Measurements from ENCODE around the gene PRR3. TPM values are rescaled to one million over a fixed set of nuclear protein-coding genes. Genes with fewer than 3 reads are reported as not detected.
"Not testable (repeated sequence)": the region's sequence is repeated elsewhere in the genome, so short reads cannot be mapped to it uniquely, and the experiment has no call there.

PRR3 gene
- total RNA-seq, 1 experiment from 2014 or later = 16.5 TPM

DNA sequence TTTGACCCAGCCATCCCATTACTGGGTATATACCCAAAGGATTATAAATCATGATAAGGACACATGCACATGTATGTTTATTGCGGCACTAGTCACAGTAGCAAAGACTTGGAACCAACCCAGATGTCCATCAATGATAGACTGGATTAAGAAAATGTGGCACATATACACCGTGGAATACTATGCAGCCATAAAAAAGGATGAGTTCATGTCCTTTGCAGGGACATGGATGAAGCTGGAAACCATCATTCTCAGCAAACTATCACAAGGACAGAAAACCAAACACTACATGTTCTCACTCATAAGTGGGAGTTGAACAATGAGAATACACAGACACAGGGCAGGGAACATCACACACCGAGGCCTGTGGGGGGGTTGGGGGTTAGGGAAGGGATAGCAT is 30.7 kb upstream of the PRR3 start:
- H3K27me3 ChIP-seq (ENCODE audit: control insufficient read depth, insufficient read depth, low read length); H3K36me3 ChIP-seq (ENCODE audit: control insufficient read depth, insufficient read depth, low read length); H3K4me1 ChIP-seq (ENCODE audit: control insufficient read depth, insufficient read depth, low read length); DNase-seq (ENCODE audit: low read depth, low spot score); in situ Hi-C loops (cut with HindIII; ENCODE audit: low pct_unique_long_range_greater_than_20kb, low sequenced_read_pairs); intact Hi-C loops (cut with micrococcal nuclease; ENCODE audit: unreplicated experiment); CTCF ChIA-PET; BruUV-seq (replicated peaks); H3K27ac ChIP-seq (ENCODE audit: low read length); H3K4me3 ChIP-seq (ENCODE audit: low read depth in 2 of 2, low read length in 2 of 2); ATAC-seq; H3K9me3 ChIP-seq (ENCODE audit: control insufficient read depth, insufficient read depth, low read depth, low read length): not testable (repeated sequence)
- POLR2A ChIA-PET = interaction anchor here (0.6 kb wide), 1 partner anchor 137 kb away, joined by 5 read pairs; no protein-coding TSS in a partner anchor

DNA sequence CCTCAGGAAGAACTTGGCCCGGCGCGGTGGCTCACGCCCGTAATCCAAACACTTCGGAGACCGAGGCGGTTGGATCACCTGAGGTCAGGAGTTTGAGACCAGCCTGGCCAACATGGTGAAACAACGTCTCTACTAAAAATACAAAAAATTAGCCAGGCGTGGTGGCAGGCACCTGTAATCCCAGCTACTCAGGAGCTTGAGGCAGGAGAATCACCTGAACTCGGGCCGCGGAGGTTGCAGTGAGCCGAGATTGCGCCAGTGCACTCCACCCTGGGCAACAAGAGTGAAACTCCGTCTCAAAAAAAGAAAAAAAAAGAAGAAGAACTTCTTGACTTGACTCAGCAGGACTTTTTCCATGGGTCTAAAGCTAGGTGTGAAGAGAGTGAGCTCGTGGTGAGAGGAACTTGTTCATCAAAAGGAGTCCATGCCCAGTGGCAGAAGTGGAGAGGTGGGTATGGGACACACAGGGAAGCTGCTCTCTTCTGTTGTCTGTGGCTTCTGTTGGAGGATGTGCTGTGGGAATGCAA is 27.7 kb upstream of the PRR3 start:
- intact Hi-C loops (cut with micrococcal nuclease; ENCODE audit: unreplicated experiment); in situ Hi-C loops (cut with HindIII; ENCODE audit: low pct_unique_long_range_greater_than_20kb, low sequenced_read_pairs); H3K27ac ChIP-seq (ENCODE audit: low read length); POLR2A ChIA-PET; H3K4me3 ChIP-seq (ENCODE audit: low read depth in 2 of 2, low read length in 2 of 2); DNase-seq (ENCODE audit: low read depth, low spot score); ATAC-seq; H3K36me3 ChIP-seq (ENCODE audit: control insufficient read depth, insufficient read depth, low read length); H3K27me3 ChIP-seq (ENCODE audit: control insufficient read depth, insufficient read depth, low read length); H3K9me3 ChIP-seq (ENCODE audit: control insufficient read depth, insufficient read depth, low read depth, low read length); BruUV-seq (replicated peaks); H3K4me1 ChIP-seq (ENCODE audit: control insufficient read depth, insufficient read depth, low read length): not testable (repeated sequence)
- CTCF ChIA-PET = interaction anchor here (0.7 kb wide), 1 partner anchor 76 kb away, joined by 3 read pairs; no protein-coding TSS in a partner anchor

DNA sequence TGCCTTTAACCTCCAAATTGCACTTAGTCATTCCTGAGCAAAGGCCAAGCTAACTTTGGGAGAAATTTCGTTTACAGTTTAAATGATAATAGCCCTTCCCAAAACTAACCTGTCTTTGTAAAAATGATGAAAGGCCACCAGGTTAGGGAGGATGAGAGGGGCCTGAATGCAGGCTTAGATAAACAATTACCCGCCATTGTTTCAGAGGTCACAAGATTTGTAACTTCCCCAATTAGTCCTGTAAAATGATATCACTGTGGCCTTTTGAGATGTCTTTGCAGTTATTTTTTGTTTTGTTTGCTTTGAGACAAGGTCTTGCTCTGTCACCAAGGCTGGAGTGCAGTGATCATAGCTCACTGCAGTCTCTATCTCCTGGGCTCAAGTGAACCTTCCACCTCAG is 27.1 kb upstream of the PRR3 start:
- BruUV-seq (replicated peaks) = no TSS peak
- intact Hi-C loops (cut with micrococcal nuclease; ENCODE audit: unreplicated experiment) (no loop called here), in situ Hi-C loops (cut with HindIII; ENCODE audit: low pct_unique_long_range_greater_than_20kb, low sequenced_read_pairs) (no loop called here)
- ChIA-PET POLR2A (no interaction called here), CTCF (interaction anchor here (0.7 to 0.8 kb wide), 2 partner anchors 15 to 77 kb away, joined by 3 read pairs; no protein-coding TSS in a partner anchor)
- no peaks in the 10 kb centered on the region for H3K4me1 ChIP-seq (ENCODE audit: control insufficient read depth, insufficient read depth, low read length)
- no peaks in the 10 kb centered on the region for H3K9me3 ChIP-seq (ENCODE audit: control insufficient read depth, insufficient read depth, low read depth, low read length)
- no peaks in the 10 kb centered on the region for H3K36me3 ChIP-seq (ENCODE audit: control insufficient read depth, insufficient read depth, low read length)
- no peak overlapping the region for H3K4me3 ChIP-seq (ENCODE audit: low read depth in 2 of 2, low read length in 2 of 2)
- ATAC-seq = no peak
- TF ChIP-seq, protein P1, sequence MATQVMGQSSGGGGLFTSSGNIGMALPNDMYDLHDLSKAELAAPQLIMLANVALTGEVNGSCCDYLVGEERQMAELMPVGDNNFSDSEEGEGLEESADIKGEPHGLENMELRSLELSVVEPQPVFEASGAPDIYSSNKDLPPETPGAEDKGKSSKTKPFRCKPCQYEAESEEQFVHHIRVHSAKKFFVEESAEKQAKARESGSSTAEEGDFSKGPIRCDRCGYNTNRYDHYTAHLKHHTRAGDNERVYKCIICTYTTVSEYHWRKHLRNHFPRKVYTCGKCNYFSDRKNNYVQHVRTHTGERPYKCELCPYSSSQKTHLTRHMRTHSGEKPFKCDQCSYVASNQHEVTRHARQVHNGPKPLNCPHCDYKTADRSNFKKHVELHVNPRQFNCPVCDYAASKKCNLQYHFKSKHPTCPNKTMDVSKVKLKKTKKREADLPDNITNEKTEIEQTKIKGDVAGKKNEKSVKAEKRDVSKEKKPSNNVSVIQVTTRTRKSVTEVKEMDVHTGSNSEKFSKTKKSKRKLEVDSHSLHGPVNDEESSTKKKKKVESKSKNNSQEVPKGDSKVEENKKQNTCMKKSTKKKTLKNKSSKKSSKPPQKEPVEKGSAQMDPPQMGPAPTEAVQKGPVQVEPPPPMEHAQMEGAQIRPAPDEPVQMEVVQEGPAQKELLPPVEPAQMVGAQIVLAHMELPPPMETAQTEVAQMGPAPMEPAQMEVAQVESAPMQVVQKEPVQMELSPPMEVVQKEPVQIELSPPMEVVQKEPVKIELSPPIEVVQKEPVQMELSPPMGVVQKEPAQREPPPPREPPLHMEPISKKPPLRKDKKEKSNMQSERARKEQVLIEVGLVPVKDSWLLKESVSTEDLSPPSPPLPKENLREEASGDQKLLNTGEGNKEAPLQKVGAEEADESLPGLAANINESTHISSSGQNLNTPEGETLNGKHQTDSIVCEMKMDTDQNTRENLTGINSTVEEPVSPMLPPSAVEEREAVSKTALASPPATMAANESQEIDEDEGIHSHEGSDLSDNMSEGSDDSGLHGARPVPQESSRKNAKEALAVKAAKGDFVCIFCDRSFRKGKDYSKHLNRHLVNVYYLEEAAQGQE (IDR thresholded peaks at IDR 0.05; ENCODE audit: insufficient read depth in 1 of 2, low read depth in 2 of 2, low read length in 1 of 2) = no peak
- TF ChIP-seq SIN3A (IDR thresholded peaks at IDR 0.05; ENCODE audit: borderline replicate concordance, insufficient read depth, low read depth, low read length) (no peak), TCF7L2 (IDR thresholded peaks at IDR 0.05; ENCODE audit: low read depth, low read length) (no peak), POLR2AphosphoS5 (IDR thresholded peaks at IDR 0.05; ENCODE audit: low read depth, low read length) (no peak)
- TF ChIP-seq, protein P2, sequence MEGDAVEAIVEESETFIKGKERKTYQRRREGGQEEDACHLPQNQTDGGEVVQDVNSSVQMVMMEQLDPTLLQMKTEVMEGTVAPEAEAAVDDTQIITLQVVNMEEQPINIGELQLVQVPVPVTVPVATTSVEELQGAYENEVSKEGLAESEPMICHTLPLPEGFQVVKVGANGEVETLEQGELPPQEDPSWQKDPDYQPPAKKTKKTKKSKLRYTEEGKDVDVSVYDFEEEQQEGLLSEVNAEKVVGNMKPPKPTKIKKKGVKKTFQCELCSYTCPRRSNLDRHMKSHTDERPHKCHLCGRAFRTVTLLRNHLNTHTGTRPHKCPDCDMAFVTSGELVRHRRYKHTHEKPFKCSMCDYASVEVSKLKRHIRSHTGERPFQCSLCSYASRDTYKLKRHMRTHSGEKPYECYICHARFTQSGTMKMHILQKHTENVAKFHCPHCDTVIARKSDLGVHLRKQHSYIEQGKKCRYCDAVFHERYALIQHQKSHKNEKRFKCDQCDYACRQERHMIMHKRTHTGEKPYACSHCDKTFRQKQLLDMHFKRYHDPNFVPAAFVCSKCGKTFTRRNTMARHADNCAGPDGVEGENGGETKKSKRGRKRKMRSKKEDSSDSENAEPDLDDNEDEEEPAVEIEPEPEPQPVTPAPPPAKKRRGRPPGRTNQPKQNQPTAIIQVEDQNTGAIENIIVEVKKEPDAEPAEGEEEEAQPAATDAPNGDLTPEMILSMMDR (IDR thresholded peaks at IDR 0.05) = no peak
- DNase-seq (ENCODE audit: low read depth, low spot score) = no peak
- H3K27me3 ChIP-seq (ENCODE audit: control insufficient read depth, insufficient read depth, low read length) = no peaks in the 10 kb centered on the region
- H3K27ac ChIP-seq (ENCODE audit: low read length) = no peak overlapping the region

All from Panc1 (cell line).